KMS-11 (cell line): ENCODE measurements around the gene RAPGEF5.

Source experiments
- H2AFZ ChIP-seq: fragments of 200-600 bp; sonication (generic); 2 replicates; pipeline ENCODE4 v1.6.1; 2016; ENCODE audit warnings: antibody characterized with exemption, mixed run types, low read depth
- H3K27ac ChIP-seq: fragments of 200-600 bp; sonication (generic); 2 replicates; pipeline ENCODE4 v1.6.1; 2016; ENCODE audit warnings: mild to moderate bottlenecking, mixed run types
- H3K27me3 ChIP-seq: fragments of 200-600 bp; sonication (generic); 2 replicates; pipeline ENCODE4 v1.6.1; 2017; ENCODE audit warnings: mild to moderate bottlenecking, low read depth, mixed run types, moderate library complexity; ENCODE audit not compliant: insufficient read depth
- H3K36me3 ChIP-seq: fragments of 200-600 bp; sonication (generic); 2 replicates; pipeline ENCODE4 v1.6.1; 2017; ENCODE audit warnings: mild to moderate bottlenecking, mixed run types; ENCODE audit not compliant: insufficient read depth
- H3K4me1 ChIP-seq: fragments of 200-600 bp; sonication (generic); 2 replicates; pipeline ENCODE4 v1.6.1; 2016; ENCODE audit warnings: mild to moderate bottlenecking, low read depth, mixed run types; ENCODE audit not compliant: poor library complexity, severe bottlenecking
- H3K4me2 ChIP-seq: fragments of 200-600 bp; sonication (generic); 2 replicates; pipeline ENCODE4 v1.7.0; 2016; ENCODE audit warnings: mild to moderate bottlenecking, mixed run types
- H3K4me3 ChIP-seq: fragments of 200-600 bp; sonication (generic); IDR thresholded peaks from 2 replicates; pipeline ENCODE4 v1.6.1; 2017; ENCODE audit warnings: low read depth, low read length, mixed read lengths; ENCODE audit not compliant: insufficient read depth
- H3K79me2 ChIP-seq: fragments of 200-600 bp; sonication (generic); 2 replicates; pipeline ENCODE4 v1.6.1; 2016; ENCODE audit warnings: low read depth, mixed run types; ENCODE audit not compliant: insufficient read depth
- H3K9ac ChIP-seq: fragments of 200-600 bp; sonication (generic); 2 replicates; pipeline ENCODE4 v1.6.1; 2016; ENCODE audit warnings: mild to moderate bottlenecking, mixed run types
- H4K20me1 ChIP-seq: fragments of 200-600 bp; sonication (generic); 2 replicates; pipeline ENCODE4 v1.6.1; 2016; ENCODE audit warnings: mild to moderate bottlenecking, mixed run types; ENCODE audit not compliant: insufficient read depth
- CTCF ChIP-seq: fragments of 200-600 bp; sonication (generic); conservative IDR thresholded peaks from 2 replicates; pipeline ENCODE4 v1.6.1; 2017; ENCODE audit warnings: low read depth, mild to moderate bottlenecking, antibody characterized with exemption, low read length, moderate library complexity, mixed read lengths

Gene RAPGEF5

GRCh38 chr7:22343612-22344011 lies 13.3 kb downstream of the RAPGEF5 start:
- Histone ChIP-seq H3K4me3 (no peak overlapping the region), H3K36me3 (no peaks in the 10 kb centered on the region), H3K4me1 (peaks cover 12% of the 10 kb centered on the region), H3K79me2 (peaks cover 23% of the 10 kb centered on the region; the same call in 1 of the 2 replicates), H2AFZ (no peak overlapping the region), H4K20me1 (no peaks in the 10 kb centered on the region), H3K27ac (no peak overlapping the region), H3K4me2 (no peak overlapping the region), H3K27me3 (no peaks in the 10 kb centered on the region), H3K9ac (no peak overlapping the region)
- no peak for TF ChIP-seq CTCF

GRCh38 chr7:22343071-22343470 lies 13.9 kb downstream of the RAPGEF5 start:
- no peak overlapping the region for H3K4me2 ChIP-seq
- no peak overlapping the region for H3K4me3 ChIP-seq
- H3K36me3 ChIP-seq: no peaks in the 10 kb centered on the region
- peaks cover 18% of the 10 kb centered on the region; the same call in 1 of the 2 replicates for H3K79me2 ChIP-seq
- H4K20me1 ChIP-seq: no peaks in the 10 kb centered on the region
- TF ChIP-seq CTCF: no peak
- H3K9ac ChIP-seq: no peak overlapping the region
- no peak overlapping the region for H2AFZ ChIP-seq
- peaks cover 12% of the 10 kb centered on the region for H3K4me1 ChIP-seq
- no peaks in the 10 kb centered on the region for H3K27me3 ChIP-seq
- no peak overlapping the region for H3K27ac ChIP-seq

GRCh38 chr7:22339725-22340390 lies 17.1 kb downstream of the RAPGEF5 start:
- H3K9ac ChIP-seq: no peak overlapping the region
- no peak overlapping the region for H3K4me3 ChIP-seq
- H3K27me3 ChIP-seq: no peaks in the 10 kb centered on the region
- no peaks in the 10 kb centered on the region for H3K36me3 ChIP-seq
- H3K27ac ChIP-seq: no peak overlapping the region
- no peaks in the 10 kb centered on the region for H4K20me1 ChIP-seq
- peaks cover 3% of the 10 kb centered on the region; the same call in 1 of the 2 replicates for H3K79me2 ChIP-seq
- peaks cover 7% of the 10 kb centered on the region for H3K4me1 ChIP-seq
- no peak for TF ChIP-seq CTCF
- H2AFZ ChIP-seq: no peak overlapping the region
- H3K4me2 ChIP-seq: no peak overlapping the region

GRCh38 chr7:22338877-22339276 lies 18.1 kb downstream of the RAPGEF5 start:
- Histone ChIP-seq H3K4me2 (no peak overlapping the region), H3K27me3 (no peaks in the 10 kb centered on the region), H2AFZ (no peak overlapping the region), H3K27ac (no peak overlapping the region), H3K4me3 (no peak overlapping the region), H3K36me3 (no peaks in the 10 kb centered on the region), H4K20me1 (no peaks in the 10 kb centered on the region), H3K79me2 (no peaks in the 10 kb centered on the region), H3K9ac (no peak overlapping the region), H3K4me1 (no peaks in the 10 kb centered on the region)
- TF ChIP-seq CTCF: no peak
